Activated naive CD4-positive, alpha-beta T cell treated with anti-CD3 and anti-CD28 coated beads for 36 hours (primary cell): ENCODE results near the gene YWHAQ. TPM values are rescaled to one million over a fixed set of nuclear protein-coding genes. Genes with fewer than 3 reads are reported as not detected.
A peak's percentile ranks its signal among the peaks of the same experiment; 100 is the strongest.

Experiments
- CTCF ChIA-PET: fragments of 350-600 bp; sonication (Branson Sonifier 250); formaldehyde crosslinking; loops from one replicate; lab custom pipeline; 2021; ENCODE audit warnings: antibody characterized with exemption; lab: Charles Lee
- DNase-seq: peaks from one replicate; pipeline ENCODE4 v3.0.0-alpha.2; 2020
- H3K27ac Mint-ChIP-seq: one replicate; pipeline ENCODE4 v1.8.0; 2021; ENCODE audit warnings: mild to moderate bottlenecking, mixed read lengths
- H3K27me3 Mint-ChIP-seq: one replicate; pipeline ENCODE4 v1.8.0; 2021; ENCODE audit warnings: low read depth, mixed read lengths
- H3K36me3 Mint-ChIP-seq: one replicate; pipeline ENCODE4 v1.8.0; 2021; ENCODE audit warnings: low read depth, mixed read lengths
- H3K4me1 Mint-ChIP-seq: one replicate; pipeline ENCODE4 v1.8.0; 2021; ENCODE audit warnings: low read depth, mixed read lengths
- H3K4me3 Mint-ChIP-seq: one replicate; pipeline ENCODE4 v1.8.0; 2021; ENCODE audit warnings: mild to moderate bottlenecking, moderate library complexity, mixed read lengths
- H3K9me3 Mint-ChIP-seq: one replicate; pipeline ENCODE4 v1.8.0; 2021; ENCODE audit warnings: mixed read lengths
- intact Hi-C: fragments of 100-400 bp; cut with micrococcal nuclease; formaldehyde crosslinking; loops from one replicate; pipeline ENCODE4 v1.15.1; 2023
- total RNA-seq, 2 experiments: library from RNA; stranded (reverse); gene quantifications; one replicate each; pipeline ENCODE4 v1.2.3, GENCODE V29; 2021

Gene YWHAQ
- total RNA-seq, 2 experiments from 2014 or later = 248 to 261 TPM

DNA sequence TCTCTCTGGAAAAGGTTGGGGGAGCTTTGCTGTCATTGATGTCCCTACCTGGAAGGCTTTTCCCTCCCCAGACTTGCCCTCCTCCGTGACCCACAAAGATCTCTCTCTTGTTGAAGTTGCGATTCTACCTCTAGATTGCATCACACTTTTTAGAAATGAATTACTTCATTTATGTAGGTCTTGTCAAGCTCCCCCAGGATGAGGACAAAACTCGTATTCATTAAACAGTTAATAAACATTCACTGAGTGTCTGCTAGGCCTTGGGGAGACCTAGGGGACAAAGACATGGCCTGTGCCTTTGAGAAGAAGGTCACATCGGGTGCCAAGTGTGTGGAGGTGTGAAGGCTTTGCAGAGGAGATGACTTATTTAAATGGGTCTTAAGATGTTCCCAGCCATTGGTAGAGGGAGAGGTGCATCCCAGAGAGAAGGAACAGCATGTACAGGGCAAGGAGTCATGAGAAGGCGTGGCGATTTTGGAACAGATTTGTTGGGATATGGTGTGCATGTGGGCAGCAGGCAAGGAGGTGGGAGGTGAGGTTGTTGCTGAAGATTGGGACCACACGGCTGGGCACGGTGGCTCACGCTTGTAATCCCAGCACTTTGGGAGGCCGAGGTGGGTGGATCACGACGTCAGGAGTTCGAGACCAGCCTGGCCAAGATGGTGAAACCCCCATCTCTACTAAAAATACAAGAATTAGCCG lies 9.8 kb upstream of the YWHAQ start:
- H3K4me1 Mint-ChIP-seq = peaks cover 10% of the 10 kb centered on the region
- CTCF ChIA-PET = no interaction called here
- no peaks in the 10 kb centered on the region for H3K36me3 Mint-ChIP-seq
- intact Hi-C loops = no loop called here
- H3K27ac Mint-ChIP-seq = no peak overlapping the region
- H3K4me3 Mint-ChIP-seq = no peak overlapping the region
- DNase-seq = no peak
- H3K9me3 Mint-ChIP-seq = no peaks in the 10 kb centered on the region
- H3K27me3 Mint-ChIP-seq = no peaks in the 10 kb centered on the region

DNA sequence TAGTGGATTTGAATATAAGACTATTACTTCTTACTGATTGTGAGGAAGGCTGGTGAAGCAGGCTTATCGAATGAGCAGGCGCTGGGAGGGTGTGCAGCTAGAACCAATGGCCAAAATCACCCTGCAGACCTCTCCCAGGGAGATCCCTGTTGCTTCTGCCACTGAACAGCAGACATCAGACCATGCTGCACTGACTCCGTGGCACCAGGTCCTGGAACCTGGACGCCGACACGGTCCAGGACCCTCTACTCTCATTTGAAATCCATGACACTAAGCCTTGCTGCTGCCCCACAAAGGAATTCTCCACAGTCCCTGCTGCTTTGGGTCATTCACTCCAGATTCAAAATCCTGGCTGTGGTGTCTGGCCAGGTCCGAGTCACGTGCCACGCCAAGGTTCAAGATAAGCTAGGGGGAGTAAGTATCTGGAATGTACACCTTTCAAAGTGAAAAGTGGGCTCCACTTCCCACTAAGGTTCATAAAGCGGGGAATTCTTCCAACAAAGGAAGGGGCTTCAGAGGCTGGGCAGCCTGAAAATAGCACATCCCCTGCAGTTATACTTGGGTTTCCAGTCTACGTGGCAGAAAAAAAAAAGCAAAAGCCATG lies 9.0 kb upstream of the YWHAQ start:
- no peaks in the 10 kb centered on the region for H3K27me3 Mint-ChIP-seq

DNA sequence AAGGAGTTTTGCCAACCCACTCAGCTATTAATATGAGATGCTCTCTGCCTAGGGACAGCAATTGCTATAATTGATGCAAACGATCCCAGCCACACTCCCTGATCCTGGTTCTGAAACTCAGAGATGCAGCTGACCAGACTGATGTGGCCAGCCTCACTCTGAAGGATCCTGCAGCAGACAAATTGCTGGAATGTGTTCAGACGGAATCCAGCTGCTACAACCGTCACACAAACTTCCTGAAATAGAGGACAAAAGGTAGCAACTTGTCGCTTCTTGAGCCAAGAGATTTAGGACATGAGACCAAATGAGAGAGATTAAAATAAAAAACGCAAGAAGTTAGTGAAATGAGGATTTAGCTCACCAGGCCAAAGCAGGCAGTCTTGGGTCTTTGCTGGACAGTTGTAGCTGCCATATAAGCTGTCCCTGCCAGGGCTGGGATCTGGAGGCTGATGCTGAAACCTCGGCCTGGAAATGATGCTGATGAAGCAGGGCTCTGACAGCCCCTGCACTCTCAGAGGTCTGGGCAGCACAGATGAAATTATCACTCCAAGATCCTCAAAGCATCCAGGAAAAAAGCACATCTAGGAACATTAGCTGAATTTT lies 8.3 kb upstream of the YWHAQ start:
- Mint-ChIP-seq H3K27me3 (no peaks in the 10 kb centered on the region), H3K27ac (no peak overlapping the region), H3K4me1 (peaks cover 10% of the 10 kb centered on the region), H3K36me3 (no peaks in the 10 kb centered on the region), H3K9me3 (no peaks in the 10 kb centered on the region), H3K4me3 (no peak overlapping the region)
- intact Hi-C loops = no loop called here
- CTCF ChIA-PET = no interaction called here
- DNase-seq = no peak

More for the DNA sequence above, 9.0 kb upstream of the YWHAQ start:
- intact Hi-C loops = no loop called here
- H3K36me3 Mint-ChIP-seq = no peaks in the 10 kb centered on the region
- H3K4me1 Mint-ChIP-seq = peaks cover 10% of the 10 kb centered on the region
- H3K4me3 Mint-ChIP-seq = no peak overlapping the region
- CTCF ChIA-PET = no interaction called here
- no peaks in the 10 kb centered on the region for H3K9me3 Mint-ChIP-seq
- H3K27ac Mint-ChIP-seq = no peak overlapping the region
- DNase-seq = no peak

DNA sequence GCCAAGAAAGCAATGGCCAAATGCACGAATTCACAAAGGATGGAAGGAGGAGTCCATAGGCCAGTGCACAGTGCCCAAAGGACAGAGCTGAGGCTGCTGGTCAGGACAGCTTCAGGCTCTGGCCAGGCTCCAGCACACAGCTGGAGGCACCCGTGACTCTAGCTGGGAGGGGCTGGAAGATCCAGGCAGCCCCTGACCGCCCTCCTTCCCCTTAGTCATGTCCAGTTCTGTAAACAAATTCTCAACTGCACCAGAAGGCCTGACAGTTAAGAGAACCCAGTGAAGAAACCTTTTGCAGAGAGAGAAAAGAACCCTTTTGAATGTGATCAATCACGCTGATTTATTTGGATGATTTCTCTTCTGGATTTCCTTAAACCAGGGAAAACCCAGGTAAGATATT lies 7.7 kb upstream of the YWHAQ start:
- Mint-ChIP-seq H3K4me1 (peaks cover 10% of the 10 kb centered on the region), H3K27me3 (no peaks in the 10 kb centered on the region), H3K27ac (no peak overlapping the region), H3K9me3 (no peaks in the 10 kb centered on the region), H3K36me3 (no peaks in the 10 kb centered on the region), H3K4me3 (no peak overlapping the region)
- CTCF ChIA-PET = interaction anchor here (0.6 kb wide), 1 partner anchor 175 kb away, joined by 3 read pairs; no protein-coding TSS in a partner anchor
- DNase-seq = no peak
- intact Hi-C loops = no loop called here

DNA sequence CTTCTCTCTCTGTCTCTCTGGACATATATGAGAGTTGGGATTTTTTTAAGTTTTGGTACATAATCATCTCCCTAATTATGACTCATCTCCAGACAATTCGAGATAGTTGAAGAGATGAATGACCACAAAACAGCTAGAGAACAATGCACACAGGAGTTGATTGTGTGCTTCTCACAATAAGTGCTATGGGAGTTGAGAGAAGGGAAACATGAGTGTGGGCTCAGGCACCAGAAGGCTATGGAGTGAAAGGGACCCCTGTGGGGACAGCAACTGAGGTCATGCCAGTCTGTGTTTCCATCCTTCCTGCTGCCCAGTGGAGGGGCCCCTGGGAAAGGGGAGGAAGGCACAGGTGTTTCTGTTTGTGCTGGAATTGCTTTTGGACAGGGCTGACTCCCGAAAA lies 6.5 kb upstream of the YWHAQ start:
- no peaks in the 10 kb centered on the region for H3K9me3 Mint-ChIP-seq
- CTCF ChIA-PET = interaction anchor here (0.6 kb wide), 1 partner anchor 216 kb away, joined by 4 read pairs; no protein-coding TSS in a partner anchor

DNA sequence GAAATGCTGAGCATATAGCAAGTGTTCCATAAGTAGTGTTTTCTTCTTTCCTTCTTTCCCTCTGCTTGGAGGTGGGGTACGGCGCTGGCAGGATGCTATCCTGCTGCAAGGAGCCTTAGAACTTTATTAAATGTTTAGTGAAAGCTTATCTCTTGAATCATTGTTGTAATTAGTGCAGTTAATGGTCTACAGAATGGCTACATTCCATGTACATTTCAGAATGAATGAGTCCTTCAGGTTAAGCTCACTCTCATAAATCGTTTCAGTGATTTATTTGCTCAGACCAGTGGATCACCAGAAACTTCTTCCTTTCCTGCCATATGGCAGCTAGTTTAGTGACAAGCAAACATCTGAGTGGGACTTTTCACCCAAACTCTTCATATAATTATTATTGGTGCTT lies 3.3 kb upstream of the YWHAQ start:
- CTCF ChIA-PET = interaction anchor here (1.4 kb wide), 1 partner anchor 79 kb away, joined by 4 read pairs; the partner anchor contains the start of gene ADAM17
- intact Hi-C loops = loop anchor here (5.0 kb wide), 1 partner anchor 142 kb away; no protein-coding TSS in a partner anchor
- Mint-ChIP-seq H3K4me1 (peaks cover 13% of the 10 kb centered on the region), H3K36me3 (peaks cover 9% of the 10 kb centered on the region), H3K9me3 (no peaks in the 10 kb centered on the region), H3K27ac (no peak overlapping the region), H3K27me3 (no peaks in the 10 kb centered on the region), H3K4me3 (no peak overlapping the region)
- no peak for DNase-seq

More for the DNA sequence above, 6.5 kb upstream of the YWHAQ start:
- no peaks in the 10 kb centered on the region for H3K27me3 Mint-ChIP-seq
- no peak overlapping the region for H3K27ac Mint-ChIP-seq
- no peaks in the 10 kb centered on the region for H3K36me3 Mint-ChIP-seq
- no peak for DNase-seq
- H3K4me3 Mint-ChIP-seq = no peak overlapping the region
- H3K4me1 Mint-ChIP-seq = peaks cover 10% of the 10 kb centered on the region
- intact Hi-C loops = no loop called here

DNA sequence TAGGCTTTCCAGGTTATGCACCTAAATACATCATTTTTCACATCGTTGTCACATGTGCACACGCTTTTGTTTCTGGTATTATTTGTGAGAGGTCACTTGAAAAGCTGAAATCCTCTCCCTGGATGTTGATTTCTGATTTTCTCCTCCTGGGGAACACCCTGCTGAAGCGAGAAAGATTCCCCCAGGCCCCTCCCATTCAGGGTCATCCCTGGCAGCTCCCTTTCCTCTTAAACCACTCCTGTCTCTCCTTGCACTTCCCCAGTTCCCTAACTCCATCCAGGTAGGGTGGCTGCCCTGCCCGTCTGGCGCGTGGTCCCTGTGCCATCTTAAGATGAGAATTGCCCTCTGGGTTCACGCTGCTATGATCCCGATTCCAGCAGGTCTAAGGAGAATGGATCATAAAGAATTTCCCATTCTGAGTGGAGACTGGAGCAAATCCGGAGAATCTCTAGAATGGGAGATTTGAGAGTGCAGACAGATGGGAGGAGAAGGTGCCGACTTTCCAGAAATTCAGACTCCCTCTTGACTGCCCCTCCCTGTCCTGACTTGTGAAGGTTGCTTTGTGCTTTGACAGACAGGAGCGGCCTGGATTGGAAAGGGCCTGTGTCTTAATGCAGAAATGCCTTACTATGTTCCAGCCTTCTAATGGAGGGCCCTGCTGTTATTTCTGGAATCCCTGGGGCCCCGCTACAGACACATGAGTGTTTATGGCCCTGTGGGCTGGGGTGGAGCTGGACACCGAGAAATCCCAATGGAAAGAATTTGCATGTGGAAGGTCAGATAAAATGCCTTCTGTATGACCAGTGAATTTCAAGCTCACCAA lies 1.3 kb upstream of the YWHAQ start:
- peaks cover 33% of the 10 kb centered on the region for H3K4me1 Mint-ChIP-seq
- intact Hi-C loops = loop anchor here (1.0 to 5.0 kb wide), 8 partner anchors 23 to 209 kb away; partner anchors contain the start of genes ADAM17, CPSF3, IAH1 and ITGB1BP1
- DNase-seq = no peak
- peak overlapping the region; percentile 97 for H3K4me3 Mint-ChIP-seq
- no peaks in the 10 kb centered on the region for H3K9me3 Mint-ChIP-seq
- CTCF ChIA-PET = no interaction called here
- H3K27me3 Mint-ChIP-seq = no peaks in the 10 kb centered on the region
- peaks cover 28% of the 10 kb centered on the region for H3K36me3 Mint-ChIP-seq
- H3K27ac Mint-ChIP-seq = no peak overlapping the region

DNA sequence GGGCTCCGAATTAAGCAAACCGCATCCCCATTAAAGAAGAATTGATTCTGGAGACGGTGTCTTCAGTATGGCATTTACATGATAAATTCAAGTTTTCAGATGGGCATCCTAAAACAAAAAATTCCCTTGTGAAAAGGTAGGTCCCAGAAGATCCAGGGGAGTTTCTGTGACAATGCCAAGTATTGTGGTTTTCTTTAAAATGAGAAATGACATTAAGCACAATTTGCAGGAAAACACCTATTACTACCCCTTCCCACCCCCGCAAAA lies 689 bp upstream of the YWHAQ start:
- no peaks in the 10 kb centered on the region for H3K9me3 Mint-ChIP-seq
- H3K36me3 Mint-ChIP-seq = peaks cover 33% of the 10 kb centered on the region
- intact Hi-C loops = loop anchor here (1.0 to 5.0 kb wide), 8 partner anchors 23 to 208 kb away; partner anchors contain the start of genes ADAM17, CPSF3, IAH1 and ITGB1BP1
- H3K4me3 Mint-ChIP-seq = peak overlapping the region; percentile 97
- peaks cover 39% of the 10 kb centered on the region for H3K4me1 Mint-ChIP-seq
- H3K27ac Mint-ChIP-seq = no peak overlapping the region
- no peaks in the 10 kb centered on the region for H3K27me3 Mint-ChIP-seq
- CTCF ChIA-PET = no interaction called here
- no peak for DNase-seq

DNA sequence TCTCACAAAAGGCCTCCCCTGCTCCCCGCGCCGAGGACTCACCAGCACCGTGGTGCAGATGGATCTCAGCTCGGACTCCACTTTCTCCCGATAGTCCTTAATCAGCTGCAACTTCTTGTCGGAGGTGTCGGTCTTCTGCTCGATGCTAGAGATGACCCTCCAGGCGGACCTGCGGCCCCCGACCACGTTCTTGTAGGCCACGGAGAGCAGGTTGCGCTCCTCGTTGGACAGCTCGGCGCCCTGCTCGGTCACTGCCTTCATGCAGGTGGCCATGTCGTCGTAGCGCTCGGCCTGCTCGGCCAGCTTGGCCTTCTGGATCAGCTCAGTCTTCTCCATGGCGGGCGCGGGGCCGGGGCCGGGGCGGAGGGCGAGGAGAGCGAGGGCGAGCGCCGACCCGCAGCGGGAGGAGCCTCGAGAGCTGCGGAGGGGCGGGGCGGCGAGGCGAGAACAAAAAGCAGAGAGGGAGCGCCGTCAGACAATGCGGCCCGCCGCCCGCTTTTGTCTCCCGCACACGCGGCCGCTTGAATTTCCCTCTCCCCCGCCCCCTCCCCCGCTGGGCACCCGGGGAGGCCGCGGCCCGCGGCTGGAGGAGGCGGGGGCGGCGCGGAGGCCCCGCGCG lies 571 bp downstream of the YWHAQ start:
- H3K27ac Mint-ChIP-seq = peak overlapping the region; percentile 91
- intact Hi-C loops = loop anchor here (1.0 to 5.0 kb wide), 5 partner anchors 73 to 155 kb away; partner anchors contain the start of gene IAH1
- H3K27me3 Mint-ChIP-seq = no peaks in the 10 kb centered on the region
- peaks cover 52% of the 10 kb centered on the region for H3K4me1 Mint-ChIP-seq
- peak; percentile 72 for DNase-seq
- H3K36me3 Mint-ChIP-seq = peaks cover 45% of the 10 kb centered on the region
- H3K9me3 Mint-ChIP-seq = no peaks in the 10 kb centered on the region
- CTCF ChIA-PET = interaction anchor here (0.7 to 2.3 kb wide), 5 partner anchors 16 to 169 kb away, joined by 3 to 8 read pairs (median 3); no protein-coding TSS in a partner anchor
- H3K4me3 Mint-ChIP-seq = peak overlapping the region; percentile 97

DNA sequence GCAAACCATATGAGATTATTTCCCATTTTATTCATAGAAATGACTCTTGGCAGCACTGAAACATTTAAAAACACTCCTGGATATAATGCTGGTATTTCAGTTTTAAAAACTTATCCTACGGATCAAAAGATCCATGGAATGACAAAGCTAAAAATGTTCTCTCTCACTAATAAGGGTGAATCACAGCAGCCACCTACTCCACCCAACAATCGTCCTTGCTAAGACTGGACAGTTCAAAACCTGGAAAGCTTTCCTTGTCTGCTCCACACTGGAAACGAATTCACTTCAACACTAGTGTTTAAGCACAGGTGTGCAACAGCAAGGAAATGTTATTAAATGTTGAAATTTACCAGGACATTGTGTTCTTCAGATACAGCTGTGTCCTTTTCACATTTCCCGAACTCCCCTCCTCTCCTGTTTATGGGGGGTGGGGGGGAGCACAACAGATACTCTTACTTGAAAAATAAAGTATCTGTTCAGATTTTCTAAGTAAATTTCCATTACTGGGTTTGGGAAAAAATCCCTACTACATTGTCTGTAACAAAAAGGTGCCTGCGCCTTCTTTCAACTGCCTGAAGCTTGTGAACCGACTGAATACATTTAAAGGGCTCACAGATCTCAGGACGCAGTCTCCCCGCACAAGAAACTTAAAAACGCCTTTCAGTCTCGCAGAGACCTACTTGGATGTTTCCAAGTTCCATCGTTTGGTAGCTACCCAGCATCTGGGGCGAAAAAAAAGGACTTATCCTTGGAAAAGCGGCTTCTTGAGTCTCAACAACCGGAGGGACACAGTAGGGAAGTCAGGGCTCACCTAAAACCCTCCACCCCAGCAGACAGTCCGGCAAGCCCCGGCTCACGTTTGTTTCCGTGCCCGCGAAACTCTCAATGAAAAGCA lies 1.3 kb downstream of the YWHAQ start:
- CTCF ChIA-PET = interaction anchor here (0.5 to 2.3 kb wide), 8 partner anchors 13 to 170 kb away, joined by 3 to 8 read pairs (median 3); no protein-coding TSS in a partner anchor
- DNase-seq = no peak
- peak overlapping the region; percentile 97 for H3K4me3 Mint-ChIP-seq

DNA sequence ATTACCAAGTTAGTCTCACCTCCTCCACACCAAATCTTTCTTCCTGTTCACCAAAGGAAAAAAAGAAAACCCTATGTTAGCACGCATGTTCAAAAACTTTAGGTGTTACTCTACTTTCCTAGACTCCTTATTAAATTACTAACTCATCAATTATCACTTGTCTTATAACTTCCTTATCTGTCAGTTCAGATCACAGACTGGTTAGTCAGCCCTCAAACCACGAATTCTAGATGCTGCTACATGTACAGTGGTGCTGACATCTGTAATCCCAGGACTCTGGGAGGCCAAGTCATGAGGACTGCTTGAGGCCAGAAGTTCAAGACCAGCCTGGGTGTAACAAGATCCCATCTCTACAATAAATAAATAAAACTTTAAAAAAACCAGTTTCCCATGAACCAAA lies 3.5 kb downstream of the YWHAQ start:
- Mint-ChIP-seq H3K4me1 (peaks cover 68% of the 10 kb centered on the region), H3K36me3 (peaks cover 60% of the 10 kb centered on the region), H3K4me3 (no peak overlapping the region), H3K27me3 (no peaks in the 10 kb centered on the region), H3K9me3 (no peaks in the 10 kb centered on the region), H3K27ac (peak overlapping the region; percentile 8)
- CTCF ChIA-PET = no interaction called here
- intact Hi-C loops = no loop called here
- peak; percentile 52 for DNase-seq

More for the DNA sequence above, 1.3 kb downstream of the YWHAQ start:
- H3K27ac Mint-ChIP-seq = peak overlapping the region; percentile 91
- peaks cover 47% of the 10 kb centered on the region for H3K36me3 Mint-ChIP-seq
- H3K27me3 Mint-ChIP-seq = no peaks in the 10 kb centered on the region
- intact Hi-C loops = loop anchor here (1.0 to 5.0 kb wide), 5 partner anchors 73 to 155 kb away; partner anchors contain the start of gene IAH1
- H3K9me3 Mint-ChIP-seq = no peaks in the 10 kb centered on the region
- H3K4me1 Mint-ChIP-seq = peaks cover 53% of the 10 kb centered on the region
